GM18951 (cell line): ENCODE data around the gene CENPP.
A peak's percentile ranks its signal among the peaks of the same experiment; 100 is the strongest.
"Not testable (repeated sequence)": the region's sequence is repeated elsewhere in the genome, so short reads cannot be mapped to it uniquely, and the experiment has no call there.

Experiments
- POLR2A ChIP-seq: IDR thresholded peaks from 4 replicates; pipeline ENCODE4 v1.6.1; 2011; ENCODE audit warnings: mild to moderate bottlenecking; ENCODE audit not compliant: insufficient read length, insufficient read depth; ENCODE audit errors: extremely low read depth
- in situ Hi-C: fragments of 300-500 bp; cut with MboI; formaldehyde crosslinking; loops from one replicate; pipeline ENCODE4 v1.12.0; 2022; ENCODE audit warnings: low sequenced_read_pairs, mixed read lengths, inconsistent platforms; ENCODE audit not compliant: unreplicated experiment

CENPP gene

GRCh38 chr9:92618633-92619225 is 293.0 kb downstream of the CENPP start:
- TF ChIP-seq POLR2A = peak; percentile 0
- in situ Hi-C loops = no loop called here

GRCh38 chr9:92619601-92620300 is 294.0 kb downstream of the CENPP start:
- TF ChIP-seq POLR2A = no peak
- in situ Hi-C loops = no loop called here

- TF ChIP-seq POLR2A = no peak
- in situ Hi-C loops = no loop called here
Observed at GRCh38 chr9:92620845-92621244, 295.1 kb downstream of the CENPP start.

- in situ Hi-C loops = not testable (repeated sequence)
Observed at GRCh38 chr9:92623936-92624335, 298.2 kb downstream of the CENPP start.

GRCh38 chr9:92626484-92626883 is 300.7 kb downstream of the CENPP start:
- TF ChIP-seq POLR2A = no peak
- in situ Hi-C loops = no loop called here

- TF ChIP-seq POLR2A = no peak
- in situ Hi-C loops = no loop called here
Observed at GRCh38 chr9:92627651-92628050, 301.9 kb downstream of the CENPP start.

GRCh38 chr9:92631452-92632343 is 305.9 kb downstream of the CENPP start:
- no peak for TF ChIP-seq POLR2A
- in situ Hi-C loops = loop anchor here (10.0 kb wide), 1 partner anchor 497 kb away; no protein-coding TSS in a partner anchor

GRCh38 chr9:92632641-92633040 is 306.9 kb downstream of the CENPP start:
- in situ Hi-C loops = loop anchor here (10.0 kb wide), 1 partner anchor 498 kb away; no protein-coding TSS in a partner anchor
- TF ChIP-seq POLR2A = no peak

- in situ Hi-C loops = loop anchor here (10.0 kb wide), 1 partner anchor 499 kb away; no protein-coding TSS in a partner anchor
- TF ChIP-seq POLR2A = no peak
Observed at GRCh38 chr9:92633614-92634278, 308.0 kb downstream of the CENPP start.

- TF ChIP-seq POLR2A = no peak
- in situ Hi-C loops = loop anchor here (10.0 kb wide), 1 partner anchor 500 kb away; no protein-coding TSS in a partner anchor
Observed at GRCh38 chr9:92634712-92635605, 309.2 kb downstream of the CENPP start.

GRCh38 chr9:92635760-92636159 is 310.0 kb downstream of the CENPP start:
- no peak for TF ChIP-seq POLR2A
- in situ Hi-C loops = loop anchor here (10.0 kb wide), 1 partner anchor 501 kb away; no protein-coding TSS in a partner anchor

GRCh38 chr9:92636627-92637026 is 310.9 kb downstream of the CENPP start:
- no peak for TF ChIP-seq POLR2A
- in situ Hi-C loops = loop anchor here (10.0 kb wide), 1 partner anchor 502 kb away; no protein-coding TSS in a partner anchor
